PC-3 (cell line): ENCODE data around the gene INTS3. TPM values are rescaled to one million over a fixed set of nuclear protein-coding genes. Genes with fewer than 3 reads are reported as not detected.
A peak's percentile ranks its signal among the peaks of the same experiment; 100 is the strongest.

Experiments
- ATAC-seq: fragments of 200-7000 bp; cut with Tn5 transposase; 2 replicates; pipeline ENCODE4 v1.9.1; 2020; ENCODE audit warnings: mild to moderate bottlenecking, moderate library complexity
- Bru-seq: library from RNA; stranded (reverse); fragments of 400-500 nt; gene quantifications from one replicate; lab custom pipeline; 2021; lab: Mats Ljungman, UMichigan
- BruChase-seq, 2 experiments: library from RNA; stranded (reverse); fragments of 400-500 nt; gene quantifications; one replicate each; lab custom pipeline; 2021; lab: Mats Ljungman, UMichigan
- BruUV-seq: library from RNA; stranded (reverse); fragments of 400-500 nt; replicated peaks from 2 replicates; lab custom pipeline; 2021; lab: Mats Ljungman, UMichigan
- CTCF ChIA-PET: fragments of 300-600 bp; sonication (Branson Sonifier 250); formaldehyde crosslinking; loops from one replicate; lab custom pipeline; 2022; ENCODE audit warnings: antibody characterized with exemption; lab: Charles Lee
- POLR2A ChIA-PET: fragments of 300-600 bp; sonication (Branson Sonifier 250); formaldehyde crosslinking; loops from one replicate; lab custom pipeline; 2022; ENCODE audit warnings: antibody characterized with exemption; ENCODE audit not compliant: unreplicated experiment; lab: Charles Lee
- DNase-seq: peaks from one replicate; pipeline ENCODE4 v3.0.0-alpha.2; 2015
- H2AFZ ChIP-seq: fragments of 300-600 bp; sonication (generic); 2 replicates; pipeline ENCODE4 v1.6.0; 2016; ENCODE audit warnings: antibody characterized with exemption, low read length
- H3F3A ChIP-seq: fragments of 300-600 bp; sonication (generic); one replicate; pipeline ENCODE4 v1.6.0; 2017; ENCODE audit warnings: antibody characterized with exemption, low read length, control low read depth, mild to moderate bottlenecking; ENCODE audit not compliant: unreplicated experiment
- H3K27ac ChIP-seq: fragments of 300-600 bp; sonication (generic); 2 replicates; pipeline ENCODE4 v1.5.1; 2016; ENCODE audit warnings: mild to moderate bottlenecking, low read length
- H3K27me3 ChIP-seq: fragments of 300-600 bp; sonication (generic); 2 replicates; pipeline ENCODE4 v1.6.1; 2016; ENCODE audit warnings: low read length, mixed read lengths
- H3K36me3 ChIP-seq: fragments of 300-600 bp; sonication (generic); 2 replicates; pipeline ENCODE4 v1.6.1; 2016; ENCODE audit warnings: low read depth, mixed run types, low read length, mixed read lengths
- H3K4me1 ChIP-seq: fragments of 300-600 bp; sonication (generic); 2 replicates; pipeline ENCODE4 v1.5.1; 2016; ENCODE audit warnings: low read length; ENCODE audit not compliant: insufficient read depth
- H3K4me2 ChIP-seq: fragments of 300-600 bp; sonication (generic); 2 replicates; pipeline ENCODE4 v1.6.0; 2016; ENCODE audit warnings: low read length
- H3K4me3 ChIP-seq: fragments of 300-600 bp; sonication (generic); 2 replicates; pipeline ENCODE4 v1.5.1; 2016; ENCODE audit warnings: mild to moderate bottlenecking, low read length, mixed read lengths
- H3K79me2 ChIP-seq: fragments of 300-600 bp; sonication (generic); 2 replicates; pipeline ENCODE4 v1.6.1; 2017; ENCODE audit warnings: low read length, mixed read lengths
- H3K9ac ChIP-seq: fragments of 300-600 bp; sonication (generic); 2 replicates; pipeline ENCODE4 v1.6.0; 2016; ENCODE audit warnings: mild to moderate bottlenecking, low read length
- H3K9me2 ChIP-seq: fragments of 300-600 bp; sonication (generic); replicated peaks from 2 replicates; pipeline ENCODE4 v1.6.1; 2016; ENCODE audit warnings: mixed run types, low read length, mixed read lengths
- H3K9me3 ChIP-seq: fragments of 300-600 bp; sonication (generic); 2 replicates; pipeline ENCODE4 v1.6.1; 2016; ENCODE audit warnings: low read length, mixed read lengths
- H4K20me1 ChIP-seq: fragments of 300-600 bp; sonication (generic); 2 replicates; pipeline ENCODE4 v1.6.1; 2016; ENCODE audit warnings: low read length, mixed read lengths
- EZH2 ChIP-seq: fragments of 300-600 bp; sonication (generic); IDR thresholded peaks from one replicate; pipeline ENCODE4 v1.6.1; 2017; ENCODE audit warnings: antibody characterized with exemption, mild to moderate bottlenecking, low read length; ENCODE audit not compliant: unreplicated experiment
- EZH2phosphoT487 ChIP-seq: fragments of 300-600 bp; sonication (generic); IDR thresholded peaks from 2 replicates; pipeline ENCODE4 v1.6.1; 2018; ENCODE audit warnings: mild to moderate bottlenecking, antibody characterized with exemption, low read length, borderline replicate concordance
- intact Hi-C: fragments of 100-400 bp; cut with micrococcal nuclease; formaldehyde crosslinking; loops from 2 replicates; pipeline ENCODE4 v1.9.0; 2023
- long read RNA-seq: library from polyadenylated mRNA; unstranded; transcript quantifications from one replicate; pipeline ENCODE4 v2.0.0, GENCODE V29; 2021; ENCODE audit not compliant: unreplicated experiment
- total RNA-seq: library from RNA; depleted of rRNA; stranded (reverse); fragments of >200 nt; gene quantifications from 2 replicates; pipeline ENCODE4 v1.2.3, GENCODE V29; 2014; rRNA removed
- TF ChIP-seq, protein P1 (sequence below): fragments of 300-600 bp; sonication (generic); conservative IDR thresholded peaks from 2 replicates; pipeline ENCODE4 v1.5.1; 2017; ENCODE audit warnings: antibody characterized with exemption, low read depth, mild to moderate bottlenecking, low read length

Gene INTS3, protein sequence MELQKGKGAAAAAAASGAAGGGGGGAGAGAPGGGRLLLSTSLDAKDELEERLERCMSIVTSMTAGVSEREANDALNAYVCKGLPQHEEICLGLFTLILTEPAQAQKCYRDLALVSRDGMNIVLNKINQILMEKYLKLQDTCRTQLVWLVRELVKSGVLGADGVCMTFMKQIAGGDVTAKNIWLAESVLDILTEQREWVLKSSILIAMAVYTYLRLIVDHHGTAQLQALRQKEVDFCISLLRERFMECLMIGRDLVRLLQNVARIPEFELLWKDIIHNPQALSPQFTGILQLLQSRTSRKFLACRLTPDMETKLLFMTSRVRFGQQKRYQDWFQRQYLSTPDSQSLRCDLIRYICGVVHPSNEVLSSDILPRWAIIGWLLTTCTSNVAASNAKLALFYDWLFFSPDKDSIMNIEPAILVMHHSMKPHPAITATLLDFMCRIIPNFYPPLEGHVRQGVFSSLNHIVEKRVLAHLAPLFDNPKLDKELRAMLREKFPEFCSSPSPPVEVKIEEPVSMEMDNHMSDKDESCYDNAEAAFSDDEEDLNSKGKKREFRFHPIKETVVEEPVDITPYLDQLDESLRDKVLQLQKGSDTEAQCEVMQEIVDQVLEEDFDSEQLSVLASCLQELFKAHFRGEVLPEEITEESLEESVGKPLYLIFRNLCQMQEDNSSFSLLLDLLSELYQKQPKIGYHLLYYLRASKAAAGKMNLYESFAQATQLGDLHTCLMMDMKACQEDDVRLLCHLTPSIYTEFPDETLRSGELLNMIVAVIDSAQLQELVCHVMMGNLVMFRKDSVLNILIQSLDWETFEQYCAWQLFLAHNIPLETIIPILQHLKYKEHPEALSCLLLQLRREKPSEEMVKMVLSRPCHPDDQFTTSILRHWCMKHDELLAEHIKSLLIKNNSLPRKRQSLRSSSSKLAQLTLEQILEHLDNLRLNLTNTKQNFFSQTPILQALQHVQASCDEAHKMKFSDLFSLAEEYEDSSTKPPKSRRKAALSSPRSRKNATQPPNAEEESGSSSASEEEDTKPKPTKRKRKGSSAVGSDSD
- 46.5 and 57.4 TPM in 2 replicates for total RNA-seq
- Bru-seq, nascent RNA, result percentile 88 among the genes with signal in this experiment
- percentile 93 among the genes with signal in this experiment for BruChase-seq, experiment 1, labeled RNA remaining after a 6-hour chase
- BruChase-seq, experiment 2, labeled RNA remaining after a 2-hour chase, result percentile 88 among the genes with signal in this experiment
- long read RNA-seq, full-length matches to known transcripts, result 22 of 105 reads
- long read RNA-seq, partial matches to known transcripts, result 39 of 105 reads
- long read RNA-seq, other reads (novel, unspliced or antisense), result 44 of 105 reads

DNA sequence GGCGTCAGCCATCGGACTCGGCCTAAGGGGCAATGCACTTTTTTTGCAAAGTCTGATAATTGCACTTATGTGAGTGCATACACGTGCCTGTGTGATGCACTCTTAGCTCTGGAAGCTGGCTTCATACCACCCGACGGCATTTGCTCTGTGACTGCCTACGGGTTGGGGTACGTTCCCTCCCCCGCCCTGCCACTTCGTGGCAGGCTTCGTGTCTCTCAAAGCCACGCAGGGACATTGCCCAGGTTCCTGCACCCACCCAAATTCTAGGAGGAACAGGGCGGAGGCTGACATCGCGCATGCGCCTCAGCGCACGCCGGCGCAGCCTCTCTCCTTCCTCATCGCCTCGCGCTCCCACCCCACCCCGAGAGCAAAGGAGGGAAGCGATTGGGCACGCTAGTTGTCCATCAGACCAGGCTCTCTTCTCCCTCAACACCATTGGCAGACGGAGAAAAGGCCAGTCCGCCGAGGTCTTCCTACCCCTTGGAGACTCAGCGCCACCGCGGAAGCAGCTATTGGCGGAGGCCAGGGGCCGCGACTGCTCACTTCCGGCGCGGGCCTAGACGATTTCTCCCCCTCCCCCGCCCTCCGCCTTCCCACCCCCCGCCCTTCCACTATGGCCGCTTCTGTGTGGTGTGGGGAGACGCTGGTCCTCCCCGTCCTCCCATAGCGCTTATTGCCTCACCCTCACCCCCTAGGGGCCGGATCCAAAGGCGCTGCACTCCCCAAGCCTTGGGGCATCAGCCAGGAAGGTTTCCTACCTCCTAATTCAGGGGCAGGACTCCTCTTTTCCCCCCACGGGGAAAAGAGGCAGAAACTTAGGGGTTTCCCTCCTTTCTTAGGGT is at the start of gene INTS3:
INTS3 (plus strand) TSS at position 588 of the 842 bp plus-strand sequence. CDS start 585 bp downstream, outside the sequence.
- peak; percentile 100 for DNase-seq
- peaks cover 34% of the 10 kb centered on the region for H3K79me2 ChIP-seq
- H3K36me3 ChIP-seq, result no peaks in the 10 kb centered on the region
- H3K4me3 ChIP-seq, result peak within 1 kb of the TSS; percentile 95
- H3K27ac ChIP-seq, result peak within 1 kb of the TSS; percentile 85
- ChIA-PET CTCF (interaction anchor here (0.6 to 0.7 kb wide), 2 partner anchors 42 to 233 kb away, joined by 3 to 10 read pairs; no protein-coding TSS in a partner anchor), POLR2A (interaction anchor here (0.5 to 1.0 kb wide), 10 partner anchors 8 to 170 kb away, joined by 3 to 20 read pairs (median 6); partner anchors contain the start of genes CHTOP, ILF2 and S100A13)
- ATAC-seq, result peak; percentile 97
- H4K20me1 ChIP-seq, result no peaks in the 10 kb centered on the region
- no peaks in the 10 kb centered on the region for H3K27me3 ChIP-seq
- H3K4me1 ChIP-seq, result peaks cover 33% of the 10 kb centered on the region
- H3K4me2 ChIP-seq, result peak within 1 kb of the TSS; percentile 100
- peak within 1 kb of the TSS; percentile 99 for H3K9ac ChIP-seq
- no peak for TF ChIP-seq EZH2
- TF ChIP-seq, protein P1, sequence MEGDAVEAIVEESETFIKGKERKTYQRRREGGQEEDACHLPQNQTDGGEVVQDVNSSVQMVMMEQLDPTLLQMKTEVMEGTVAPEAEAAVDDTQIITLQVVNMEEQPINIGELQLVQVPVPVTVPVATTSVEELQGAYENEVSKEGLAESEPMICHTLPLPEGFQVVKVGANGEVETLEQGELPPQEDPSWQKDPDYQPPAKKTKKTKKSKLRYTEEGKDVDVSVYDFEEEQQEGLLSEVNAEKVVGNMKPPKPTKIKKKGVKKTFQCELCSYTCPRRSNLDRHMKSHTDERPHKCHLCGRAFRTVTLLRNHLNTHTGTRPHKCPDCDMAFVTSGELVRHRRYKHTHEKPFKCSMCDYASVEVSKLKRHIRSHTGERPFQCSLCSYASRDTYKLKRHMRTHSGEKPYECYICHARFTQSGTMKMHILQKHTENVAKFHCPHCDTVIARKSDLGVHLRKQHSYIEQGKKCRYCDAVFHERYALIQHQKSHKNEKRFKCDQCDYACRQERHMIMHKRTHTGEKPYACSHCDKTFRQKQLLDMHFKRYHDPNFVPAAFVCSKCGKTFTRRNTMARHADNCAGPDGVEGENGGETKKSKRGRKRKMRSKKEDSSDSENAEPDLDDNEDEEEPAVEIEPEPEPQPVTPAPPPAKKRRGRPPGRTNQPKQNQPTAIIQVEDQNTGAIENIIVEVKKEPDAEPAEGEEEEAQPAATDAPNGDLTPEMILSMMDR, result no peak
- TF ChIP-seq EZH2phosphoT487, result no peak
- TSS peak; percentile 90 for BruUV-seq
- H3K9me3 ChIP-seq, result no peaks in the 10 kb centered on the region
- no peaks in the 10 kb centered on the region for H3F3A ChIP-seq
- peak within 1 kb of the TSS; percentile 92 for H2AFZ ChIP-seq
- H3K9me2 ChIP-seq, result no peaks in the 10 kb centered on the region
- intact Hi-C loops, result no loop called here

DNA sequence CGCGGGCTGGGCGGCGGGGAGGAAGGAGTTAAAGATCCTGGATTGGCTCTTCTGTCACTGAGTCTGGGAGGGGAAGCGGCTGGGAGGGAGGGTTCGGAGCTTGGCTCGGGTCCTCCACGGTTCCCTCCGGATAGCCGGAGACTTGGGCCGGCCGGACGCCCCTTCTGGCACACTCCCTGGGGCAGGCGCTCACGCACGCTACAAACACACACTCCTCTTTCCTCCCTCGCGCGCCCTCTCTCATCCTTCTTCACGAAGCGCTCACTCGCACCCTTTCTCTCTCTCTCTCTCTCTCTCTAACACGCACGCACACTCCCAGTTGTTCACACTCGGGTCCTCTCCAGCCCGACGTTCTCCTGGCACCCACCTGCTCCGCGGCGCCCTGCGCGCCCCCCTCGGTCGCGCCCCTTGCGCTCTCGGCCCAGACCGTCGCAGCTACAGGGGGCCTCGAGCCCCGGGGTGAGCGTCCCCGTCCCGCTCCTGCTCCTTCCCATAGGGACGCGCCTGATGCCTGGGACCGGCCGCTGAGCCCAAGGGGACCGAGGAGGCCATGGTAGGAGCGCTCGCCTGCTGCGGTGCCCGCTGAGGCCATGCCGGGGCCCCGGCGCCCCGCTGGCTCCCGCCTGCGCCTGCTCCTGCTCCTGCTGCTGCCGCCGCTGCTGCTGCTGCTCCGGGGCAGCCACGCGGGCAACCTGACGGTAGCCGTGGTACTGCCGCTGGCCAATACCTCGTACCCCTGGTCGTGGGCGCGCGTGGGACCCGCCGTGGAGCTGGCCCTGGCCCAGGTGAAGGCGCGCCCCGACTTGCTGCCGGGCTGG is 49.1 kb upstream of the INTS3 start, which contains the start of gene NPR1:
NPR1 (plus strand) TSS at position 170 of the 818 bp plus-strand sequence; CDS start at position 591, 421 bp downstream.
- H2AFZ ChIP-seq, result peak within 1 kb of the TSS; percentile 87
- no TSS peak for BruUV-seq
- no peaks in the 10 kb centered on the region for H4K20me1 ChIP-seq
- no peak; the same call in 1 of the 2 replicates for TF ChIP-seq EZH2phosphoT487
- peak; percentile 59 for TF ChIP-seq EZH2
- TF ChIP-seq, protein P1, result no peak; the same call in 1 of the 2 replicates
- no peak for DNase-seq
- ChIA-PET POLR2A (interaction anchor here (0.6 kb wide), 1 partner anchor 649 kb away, joined by 10 read pairs; no protein-coding TSS in a partner anchor), CTCF (interaction anchor here (0.9 kb wide), 1 partner anchor 30 kb away, joined by 6 read pairs; no protein-coding TSS in a partner anchor)
- H3K4me1 ChIP-seq, result peaks cover 12% of the 10 kb centered on the region
- ATAC-seq, result peak; percentile 62
- no peaks in the 10 kb centered on the region for H3K9me2 ChIP-seq
- no peak within 1 kb of the TSS for H3K27ac ChIP-seq
- H3K9ac ChIP-seq, result no peak within 1 kb of the TSS
- H3K36me3 ChIP-seq, result no peaks in the 10 kb centered on the region
- H3K79me2 ChIP-seq, result no peaks in the 10 kb centered on the region
- no peaks in the 10 kb centered on the region for H3K9me3 ChIP-seq
- H3F3A ChIP-seq, result no peaks in the 10 kb centered on the region
- intact Hi-C loops, result loop anchor here (2.0 to 10.0 kb wide), 2 partner anchors 56 to 324 kb away; partner anchors contain the start of gene S100A9
- H3K27me3 ChIP-seq, result peaks cover 16% of the 10 kb centered on the region
- peak within 1 kb of the TSS; percentile 67 for H3K4me3 ChIP-seq
- peak within 1 kb of the TSS; percentile 95 for H3K4me2 ChIP-seq
